HG02885 (cell line): ENCODE measurements around the gene PJA2.
"Not testable (repeated sequence)": the region's sequence is repeated elsewhere in the genome, so short reads cannot be mapped to it uniquely, and the experiment has no call there.

Source experiments
- ATAC-seq: cut with Tn5 transposase; IDR thresholded peaks from one replicate; pipeline ENCODE4 v1.9.1; 2021; ENCODE audit warnings: mild to moderate bottlenecking; ENCODE audit not compliant: unreplicated experiment, poor library complexity

PJA2 gene, protein sequence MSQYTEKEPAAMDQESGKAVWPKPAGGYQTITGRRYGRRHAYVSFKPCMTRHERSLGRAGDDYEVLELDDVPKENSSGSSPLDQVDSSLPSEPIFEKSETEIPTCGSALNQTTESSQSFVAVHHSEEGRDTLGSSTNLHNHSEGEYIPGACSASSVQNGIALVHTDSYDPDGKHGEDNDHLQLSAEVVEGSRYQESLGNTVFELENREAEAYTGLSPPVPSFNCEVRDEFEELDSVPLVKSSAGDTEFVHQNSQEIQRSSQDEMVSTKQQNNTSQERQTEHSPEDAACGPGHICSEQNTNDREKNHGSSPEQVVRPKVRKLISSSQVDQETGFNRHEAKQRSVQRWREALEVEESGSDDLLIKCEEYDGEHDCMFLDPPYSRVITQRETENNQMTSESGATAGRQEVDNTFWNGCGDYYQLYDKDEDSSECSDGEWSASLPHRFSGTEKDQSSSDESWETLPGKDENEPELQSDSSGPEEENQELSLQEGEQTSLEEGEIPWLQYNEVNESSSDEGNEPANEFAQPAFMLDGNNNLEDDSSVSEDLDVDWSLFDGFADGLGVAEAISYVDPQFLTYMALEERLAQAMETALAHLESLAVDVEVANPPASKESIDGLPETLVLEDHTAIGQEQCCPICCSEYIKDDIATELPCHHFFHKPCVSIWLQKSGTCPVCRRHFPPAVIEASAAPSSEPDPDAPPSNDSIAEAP

DNA sequence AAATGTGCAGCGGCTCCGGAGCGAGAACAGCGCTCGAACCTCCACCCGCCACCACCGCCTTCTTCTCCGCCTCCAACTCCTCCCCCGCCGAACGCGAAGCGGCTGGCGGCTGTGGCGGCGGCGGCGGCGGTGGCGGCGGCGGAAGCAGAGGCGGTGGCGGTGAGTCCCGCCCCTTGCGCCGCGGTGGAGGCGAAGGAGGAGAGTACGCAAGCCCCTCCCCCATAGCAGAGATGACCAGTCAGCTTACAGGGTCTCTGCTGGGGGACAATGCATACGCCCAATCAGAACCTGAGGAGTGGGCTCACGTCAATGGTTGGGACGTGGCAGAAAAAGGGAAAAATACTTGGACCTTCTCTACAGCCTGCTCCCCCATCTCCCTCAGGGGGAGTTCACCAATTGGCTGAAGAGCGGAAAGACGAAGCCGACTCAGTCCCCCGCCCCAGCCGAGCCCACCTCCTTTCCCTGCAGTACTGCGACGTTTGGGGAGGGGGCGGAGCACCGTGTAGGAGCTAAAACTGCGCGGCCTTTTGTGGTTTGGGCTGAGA lies at the start of gene PJA2:
Gene PJA2, minus strand, starts transcription at position 131 of the 545 bp plus-strand sequence. CDS start 26,541 bp downstream, outside the sequence.
- peak; percentile 79 for ATAC-seq

DNA sequence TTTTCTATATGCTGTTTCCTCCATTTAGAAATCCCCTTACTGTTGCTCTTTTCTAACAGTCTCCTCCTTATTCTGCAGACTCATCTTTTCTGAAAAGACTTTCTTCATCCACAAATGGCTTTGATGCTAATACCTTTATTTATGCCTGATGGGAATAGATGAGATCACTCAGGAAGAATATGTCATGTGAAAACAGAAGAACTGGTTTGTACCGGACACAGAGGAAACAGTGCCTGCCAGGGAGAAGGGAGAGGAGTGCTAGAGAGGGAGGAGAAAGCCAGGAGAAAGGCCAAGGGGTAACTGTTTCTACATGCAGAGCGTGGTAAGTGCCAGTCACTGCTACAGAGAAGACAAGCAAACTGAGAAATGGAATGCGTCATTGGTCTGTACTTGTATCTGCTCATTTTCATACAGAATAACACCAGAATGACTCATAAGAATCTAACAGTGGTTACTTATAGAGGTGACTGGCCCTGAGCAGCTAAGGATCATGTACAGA lies 45.9 kb upstream of the PJA2 start:
- ATAC-seq, result peak; percentile 100

DNA sequence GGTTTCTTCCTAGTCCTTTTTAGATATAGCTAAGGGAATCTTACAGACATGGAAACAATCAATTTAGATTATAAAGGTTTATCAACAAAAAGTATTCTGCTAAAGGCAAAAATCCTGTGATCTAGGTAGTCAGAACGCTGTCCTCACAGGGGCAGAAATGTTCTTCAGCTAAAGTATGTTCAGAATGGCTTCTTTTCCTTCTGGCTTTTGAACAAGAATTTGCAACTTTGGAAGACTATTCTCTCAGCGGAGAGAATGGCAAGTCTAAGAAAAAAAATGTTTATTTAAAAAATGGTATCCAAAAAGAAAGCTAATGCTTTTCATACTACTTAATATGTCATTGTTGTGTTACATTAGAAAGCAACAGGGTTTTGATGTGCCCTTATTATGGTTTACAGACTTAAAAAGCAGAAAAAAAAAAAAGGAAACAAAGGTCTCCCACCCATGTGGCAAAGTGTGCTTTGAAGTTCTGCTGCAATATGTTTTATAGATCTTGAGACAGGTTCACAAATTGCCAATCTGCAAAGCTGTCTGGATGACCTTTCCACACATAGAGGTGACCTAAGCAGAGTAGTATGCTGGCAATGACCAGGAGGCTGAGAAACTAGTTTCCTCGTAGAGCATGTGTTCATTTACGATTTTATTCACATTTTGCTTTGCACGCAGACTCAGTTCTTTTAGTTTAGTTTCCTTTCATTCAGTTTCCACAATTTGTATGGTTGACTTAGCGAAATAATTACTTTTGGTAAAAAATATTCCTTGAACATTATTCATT lies 45.1 kb upstream of the PJA2 start:
- no peak for ATAC-seq

DNA sequence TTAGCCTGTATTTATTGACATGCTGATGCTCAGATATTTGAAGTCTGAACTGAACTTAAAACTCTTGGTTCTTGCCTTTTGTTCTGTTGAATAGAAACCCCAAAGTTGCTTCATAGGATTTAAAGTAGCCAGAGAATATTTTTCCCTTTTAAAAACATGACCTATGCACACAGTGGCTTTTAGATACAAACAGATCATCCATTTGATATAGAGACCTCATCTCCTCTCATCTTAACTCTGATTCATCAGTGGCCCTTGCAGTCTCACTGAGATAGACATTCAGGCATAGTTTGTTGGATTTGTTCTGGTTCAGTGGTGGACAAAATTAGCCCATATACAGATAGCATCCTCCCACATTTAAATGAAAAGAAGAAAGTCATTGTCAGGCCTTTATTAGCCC lies 43.5 kb upstream of the PJA2 start:
- ATAC-seq, result no peak

DNA sequence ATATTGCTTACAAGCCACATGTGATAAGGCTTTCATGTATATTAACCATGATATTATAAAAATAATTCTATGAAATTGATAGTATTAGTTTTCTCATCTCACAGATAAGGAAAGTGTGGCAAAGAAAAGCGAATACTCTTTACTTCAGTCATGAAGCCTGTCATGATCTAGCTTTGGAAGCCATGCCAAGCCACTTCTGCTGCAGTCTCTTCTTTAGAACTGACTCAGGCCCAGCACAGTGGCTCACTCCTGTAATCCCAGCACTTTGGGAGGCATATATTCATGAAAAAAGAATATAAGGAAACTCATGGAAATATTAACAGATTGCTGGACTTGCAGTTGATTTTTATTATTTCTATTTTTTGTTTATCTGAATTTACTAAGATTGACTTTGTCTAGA lies 42.9 kb upstream of the PJA2 start:
- ATAC-seq, result no peak

DNA sequence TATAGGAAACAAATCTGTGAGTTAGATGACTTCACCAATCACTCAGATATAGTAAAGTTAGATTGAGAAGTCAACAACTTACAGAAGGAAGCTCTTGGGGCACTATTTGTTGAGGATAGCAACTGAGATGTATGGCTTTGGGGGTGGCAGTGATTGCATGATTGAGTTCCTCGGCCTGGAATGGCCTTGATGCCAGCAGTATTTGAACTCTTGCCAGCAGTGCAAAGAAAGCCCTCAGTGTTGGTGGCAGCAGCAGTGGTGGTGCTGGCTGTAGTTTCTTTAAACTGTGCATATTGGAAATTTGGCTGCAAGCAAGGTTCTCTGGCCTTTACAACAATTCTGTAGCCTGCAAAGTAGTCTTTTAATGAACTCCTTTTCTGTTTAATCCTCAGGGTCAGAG lies 41.4 kb upstream of the PJA2 start:
- ATAC-seq, result no peak

DNA sequence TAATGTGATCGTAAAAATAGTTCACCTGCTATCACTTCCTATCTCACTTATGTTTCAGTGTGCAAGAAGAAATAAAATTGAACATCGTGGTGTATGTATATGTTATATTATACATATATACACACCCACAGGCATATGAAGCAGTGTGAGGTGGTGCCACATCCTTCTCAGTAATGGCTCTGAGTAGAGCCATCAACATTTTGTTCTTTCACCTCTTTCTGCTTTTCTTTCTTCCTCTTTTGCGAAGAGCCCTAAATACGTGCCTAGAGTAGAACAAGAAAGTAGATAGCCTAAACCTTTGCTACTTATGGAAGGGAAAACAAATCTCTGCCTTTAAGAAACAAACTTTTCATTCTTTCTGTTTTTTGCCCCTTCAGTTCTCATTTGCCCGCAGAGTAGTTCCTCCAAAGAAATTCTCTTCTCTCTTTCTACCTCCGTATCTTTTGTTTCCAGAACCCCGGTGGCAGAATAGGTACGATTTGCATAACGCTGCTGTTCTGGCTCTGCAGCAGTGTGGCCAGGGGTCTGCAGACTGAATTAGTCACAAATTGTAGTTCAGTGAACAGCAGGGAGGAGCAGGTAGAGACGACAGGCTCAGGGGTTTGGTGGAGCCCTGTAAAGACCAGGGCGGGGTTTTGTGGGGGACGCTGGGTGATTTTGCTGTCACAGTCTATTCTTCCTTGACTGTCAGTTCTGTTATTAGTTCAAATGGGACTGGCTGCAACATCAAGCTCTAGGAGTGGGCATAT lies 40.5 kb upstream of the PJA2 start:
- ATAC-seq, result no peak

DNA sequence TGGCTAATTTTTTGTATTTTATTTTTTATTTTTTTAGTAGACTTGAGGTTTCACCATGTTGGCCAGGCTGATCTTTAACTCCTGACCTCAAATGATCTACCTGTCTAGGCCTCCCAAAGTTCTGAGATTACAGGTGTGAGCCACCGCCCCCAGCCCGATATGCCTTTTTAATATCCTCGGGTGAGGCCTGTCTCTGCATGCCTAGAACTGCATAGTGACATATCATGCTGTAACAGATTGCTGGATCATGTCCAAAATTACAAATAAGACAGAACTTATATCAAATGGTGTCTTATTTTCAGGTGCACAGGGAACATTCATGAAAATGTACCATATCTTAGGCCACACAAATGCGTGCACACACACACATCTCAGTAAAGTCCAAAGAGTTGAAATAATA lies 39.1 kb upstream of the PJA2 start:
- no peak for ATAC-seq

DNA sequence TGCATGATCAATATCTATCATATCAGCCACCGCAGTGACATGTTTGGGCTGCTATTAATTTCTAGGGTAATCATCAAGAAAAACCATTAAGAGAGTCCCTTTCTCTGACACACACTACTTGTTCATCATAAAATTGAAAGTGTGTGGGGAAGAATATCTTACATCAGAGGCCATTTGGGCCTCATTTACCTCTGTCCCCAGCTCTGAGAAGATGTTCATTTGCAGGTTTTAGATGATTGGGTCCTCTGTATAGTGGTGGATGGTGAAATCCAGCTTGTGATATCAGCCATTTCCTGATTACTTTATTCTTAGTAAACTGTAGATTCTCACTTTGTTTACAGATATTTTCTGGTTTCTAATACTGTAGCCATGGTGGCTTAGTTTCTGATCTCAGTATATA lies 29.8 kb upstream of the PJA2 start:
- ATAC-seq, result no peak

DNA sequence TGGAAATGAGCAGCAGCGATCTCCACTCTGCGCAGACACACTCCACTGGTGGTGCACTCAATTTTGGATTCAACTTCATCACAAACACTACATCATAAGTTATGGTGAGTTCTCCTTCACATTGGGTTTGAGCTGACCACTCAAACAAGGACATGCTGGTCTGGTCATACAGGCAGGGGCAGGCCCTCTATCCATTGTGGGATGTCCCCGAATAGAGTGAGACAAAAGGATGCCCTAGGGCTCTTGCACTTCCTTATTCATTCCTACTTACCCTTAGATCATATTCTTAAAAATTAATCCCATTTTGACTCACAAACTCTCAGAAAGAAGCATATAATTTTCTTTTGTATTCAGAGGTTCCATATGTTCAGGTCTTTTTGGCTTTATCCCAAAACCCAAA lies 16.3 kb upstream of the PJA2 start:
- no peak for ATAC-seq

DNA sequence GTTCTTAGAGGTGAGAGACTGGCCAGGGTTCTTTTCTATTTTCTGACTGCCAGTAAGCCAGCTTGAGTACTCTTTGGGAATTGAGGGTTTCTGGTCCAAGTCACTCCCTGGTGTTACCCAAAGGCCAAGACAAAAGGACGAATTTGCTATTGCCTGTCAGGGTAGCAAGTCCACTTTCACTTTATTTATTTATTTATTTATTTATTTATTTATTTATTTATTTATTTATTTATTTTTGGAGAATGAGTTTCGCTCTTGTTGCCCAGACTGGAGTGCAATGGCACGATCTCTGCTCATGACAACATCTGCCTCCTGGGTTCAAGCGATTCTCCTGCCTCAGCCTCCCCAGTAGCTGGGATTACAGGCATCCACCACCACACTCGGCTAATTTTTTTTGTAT lies 15.7 kb upstream of the PJA2 start:
- ATAC-seq, result not testable (repeated sequence)

DNA sequence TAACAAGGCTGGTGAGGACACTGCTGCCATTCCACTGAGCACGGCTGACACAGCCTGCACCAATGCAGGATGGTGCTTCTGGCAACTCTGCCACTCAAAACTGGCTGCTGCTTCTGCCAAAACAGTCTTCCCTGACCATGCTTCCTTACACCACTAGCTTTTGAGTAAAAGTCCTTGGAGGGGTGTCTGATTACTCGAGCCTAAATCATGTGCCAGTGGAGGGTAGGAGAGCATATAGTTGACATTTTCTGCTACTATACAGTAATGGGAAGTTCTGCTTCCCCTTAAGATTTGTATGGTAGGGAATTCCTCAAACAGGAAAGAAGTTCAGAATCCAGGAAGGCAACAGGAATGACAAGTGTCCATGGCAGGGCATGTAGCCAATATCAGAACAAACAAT lies 12.2 kb upstream of the PJA2 start:
- ATAC-seq, result no peak

DNA sequence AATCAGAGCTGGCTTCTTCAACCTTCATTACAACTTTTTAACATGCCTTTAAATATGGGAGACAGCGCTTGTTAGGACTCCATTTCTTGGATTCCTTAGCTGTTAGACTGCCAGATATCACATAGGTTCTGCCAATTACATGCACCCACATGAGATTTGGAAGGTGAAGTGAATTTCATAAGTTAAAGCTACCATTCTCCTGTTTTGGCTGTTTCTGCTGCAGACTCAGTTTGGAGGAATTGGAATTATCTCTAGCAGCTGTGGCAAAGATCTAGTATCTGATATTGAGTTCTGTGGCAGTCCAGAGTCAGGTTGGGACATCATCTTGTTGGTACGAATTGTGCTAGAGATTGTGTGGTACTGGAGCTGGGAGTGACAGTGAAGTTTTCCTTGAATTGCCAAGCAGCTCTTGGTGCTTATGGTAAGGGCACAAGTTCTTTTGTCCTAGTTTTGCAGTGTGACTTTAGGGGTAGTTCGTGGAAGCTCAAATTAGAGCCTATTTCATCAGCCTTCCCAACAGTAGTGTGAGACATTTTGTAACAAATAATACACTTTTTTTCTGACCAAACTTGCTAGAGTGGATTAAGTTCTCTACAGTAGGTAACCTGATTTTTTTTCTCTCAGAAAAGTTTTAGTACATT lies 9.1 kb upstream of the PJA2 start:
- no peak for ATAC-seq

DNA sequence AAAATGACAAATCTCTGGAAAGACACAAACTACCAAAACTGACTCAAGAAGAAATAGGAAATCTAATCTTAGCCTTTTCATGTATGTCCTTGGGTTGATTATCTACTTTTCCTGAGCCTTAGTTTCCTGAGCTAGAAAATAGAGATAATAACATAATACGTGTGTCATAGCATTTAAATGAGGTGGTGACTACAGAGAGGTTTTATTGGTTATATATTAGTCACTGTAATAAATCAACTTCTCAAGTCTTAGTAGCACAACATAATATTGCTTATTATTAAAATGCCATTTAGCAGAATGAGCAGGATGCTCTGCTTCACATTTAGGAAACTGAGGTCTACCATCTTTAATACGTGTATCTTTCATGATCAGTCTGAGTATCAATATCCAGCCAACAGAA lies 7.1 kb upstream of the PJA2 start:
- no peak for ATAC-seq

DNA sequence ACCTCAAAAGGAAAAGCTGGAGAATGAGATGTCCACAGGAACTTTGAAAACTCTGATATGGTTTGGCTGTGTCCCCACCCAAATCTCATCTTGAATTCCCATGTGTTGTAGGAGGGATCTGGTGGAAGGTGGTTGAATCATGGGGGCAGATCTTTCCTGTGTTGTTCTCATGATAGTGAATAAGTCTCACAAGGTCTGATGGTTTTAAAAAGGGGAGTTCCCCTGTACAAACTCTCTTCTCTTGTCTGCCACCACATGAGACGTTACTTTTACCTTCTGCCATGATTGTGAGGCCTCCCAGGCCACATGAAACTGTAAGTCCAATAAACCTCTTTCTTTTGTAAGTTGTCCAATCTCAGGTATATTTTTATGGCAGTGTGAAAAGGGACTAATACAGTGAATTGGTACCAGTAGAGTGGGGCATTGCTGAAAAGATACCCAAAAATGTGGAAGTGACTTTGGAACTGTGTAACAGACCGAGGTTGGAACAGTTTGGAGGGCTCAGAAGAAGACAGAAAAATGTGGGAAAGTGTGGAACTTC lies 4.2 kb upstream of the PJA2 start:
- ATAC-seq, result not testable (repeated sequence)

DNA sequence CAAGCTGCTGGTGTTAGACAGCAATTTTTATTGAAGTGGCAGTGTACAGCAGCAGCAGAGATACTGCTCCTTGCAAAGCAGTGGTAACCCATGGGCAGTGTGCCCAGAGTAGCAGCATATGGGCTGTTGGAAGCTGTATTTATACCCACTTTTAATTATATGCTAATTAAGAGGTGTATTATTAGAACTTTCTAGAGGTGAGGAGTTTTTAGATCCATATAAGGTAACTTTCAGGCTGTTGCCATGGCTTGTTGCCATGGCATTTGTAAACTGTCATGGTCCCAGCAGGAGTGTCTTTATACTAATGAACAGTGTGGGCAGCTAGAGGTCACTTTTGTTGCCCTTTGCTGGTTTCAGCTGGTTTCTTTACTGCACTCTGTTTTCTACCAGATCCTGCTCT lies 3.7 kb upstream of the PJA2 start:
- ATAC-seq, result no peak

DNA sequence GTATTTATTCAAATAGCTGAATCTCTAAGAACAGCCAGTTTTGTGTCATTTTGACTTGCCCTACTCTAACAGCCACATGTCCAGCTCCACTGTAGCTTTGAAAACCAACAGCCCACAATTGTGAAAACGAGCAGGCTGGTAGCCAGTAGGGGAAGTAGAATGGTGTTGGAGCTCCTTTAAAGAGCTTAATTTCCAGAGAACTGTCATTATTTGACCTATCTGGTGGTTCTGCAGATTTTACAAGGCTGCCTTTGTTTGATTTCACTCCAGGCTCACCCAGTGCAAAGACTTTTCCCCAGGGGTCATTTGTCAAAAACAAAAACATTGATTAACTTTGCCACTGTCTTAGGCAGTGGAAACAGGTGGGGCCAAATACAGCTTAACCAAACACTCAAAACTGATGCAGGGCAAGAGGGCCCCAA lies 3.2 kb upstream of the PJA2 start:
- no peak for ATAC-seq

DNA sequence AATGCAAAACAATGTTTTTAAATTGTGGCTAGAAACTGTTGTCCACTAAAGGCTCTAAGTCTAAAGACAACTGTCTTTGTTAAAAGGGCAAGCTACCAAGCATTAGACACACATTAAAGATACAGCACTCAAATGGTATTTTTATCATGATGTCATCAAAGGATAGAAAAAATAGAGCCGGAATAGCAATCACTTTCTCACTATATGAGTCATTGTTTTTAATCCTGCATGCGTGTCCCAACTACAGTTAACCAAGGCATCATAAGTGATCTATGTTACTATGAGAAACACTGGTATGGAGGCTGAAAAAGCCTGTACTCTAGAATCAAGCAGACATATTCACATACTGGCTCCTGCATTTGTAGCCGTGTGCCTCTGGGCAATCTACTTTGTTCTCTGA lies 1.9 kb upstream of the PJA2 start:
- ATAC-seq, result no peak

DNA sequence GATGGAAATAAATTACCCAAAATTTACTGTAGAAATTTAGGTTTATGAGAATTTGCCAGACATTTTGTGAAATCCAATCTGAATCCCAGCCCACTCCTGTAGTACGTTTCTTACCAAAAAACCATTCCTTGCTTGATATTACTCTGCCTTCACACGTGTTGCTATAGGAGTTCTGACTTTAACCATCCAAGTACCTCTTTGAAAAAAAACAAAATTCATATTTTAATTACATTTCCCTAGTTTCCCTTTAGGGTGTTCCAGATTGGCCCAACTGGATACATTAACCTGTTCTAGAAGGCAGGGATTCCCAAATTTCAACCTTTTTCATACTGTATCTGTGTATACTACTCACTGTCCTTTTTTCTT lies 1.4 kb upstream of the PJA2 start:
- no peak for ATAC-seq
